Measurements from ENCODE around the gene VAV3.

The VAV3 gene

DNA sequence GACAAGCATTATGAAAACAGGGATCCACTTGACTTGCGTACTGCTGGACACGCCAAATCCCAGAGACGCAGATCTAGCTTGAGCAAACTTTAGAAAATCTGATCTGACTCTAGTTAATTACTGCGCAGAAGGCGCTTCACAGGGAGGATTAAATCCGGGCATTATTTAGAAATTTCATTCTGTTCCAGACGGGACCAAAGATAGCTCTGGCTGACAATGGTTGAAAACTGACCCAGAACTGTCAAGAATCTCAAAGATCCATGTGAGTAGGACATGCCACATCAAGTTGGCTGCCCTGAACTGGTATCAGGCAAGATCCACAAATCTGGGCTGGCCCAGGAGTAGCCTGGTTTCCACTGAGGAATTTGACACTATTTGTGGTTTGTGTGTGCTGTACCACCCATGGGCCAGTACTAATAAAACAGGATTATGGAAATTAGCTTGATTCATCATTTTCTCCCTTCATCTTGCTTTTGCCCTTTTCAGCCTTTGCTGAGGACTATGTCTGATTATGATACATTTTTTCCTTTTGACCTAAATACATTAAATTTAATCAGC lies 171.0 kb downstream of the VAV3 start:
- H3K27me3 ChIP-seq (ENCODE audit: insufficient read depth, poor library complexity, severe bottlenecking): no peaks in the 10 kb centered on the region
- H3K4me3 ChIP-seq (replicated peaks; ENCODE audit: insufficient read depth, low read length): no peak overlapping the region
- TF ChIP-seq, protein P1, sequence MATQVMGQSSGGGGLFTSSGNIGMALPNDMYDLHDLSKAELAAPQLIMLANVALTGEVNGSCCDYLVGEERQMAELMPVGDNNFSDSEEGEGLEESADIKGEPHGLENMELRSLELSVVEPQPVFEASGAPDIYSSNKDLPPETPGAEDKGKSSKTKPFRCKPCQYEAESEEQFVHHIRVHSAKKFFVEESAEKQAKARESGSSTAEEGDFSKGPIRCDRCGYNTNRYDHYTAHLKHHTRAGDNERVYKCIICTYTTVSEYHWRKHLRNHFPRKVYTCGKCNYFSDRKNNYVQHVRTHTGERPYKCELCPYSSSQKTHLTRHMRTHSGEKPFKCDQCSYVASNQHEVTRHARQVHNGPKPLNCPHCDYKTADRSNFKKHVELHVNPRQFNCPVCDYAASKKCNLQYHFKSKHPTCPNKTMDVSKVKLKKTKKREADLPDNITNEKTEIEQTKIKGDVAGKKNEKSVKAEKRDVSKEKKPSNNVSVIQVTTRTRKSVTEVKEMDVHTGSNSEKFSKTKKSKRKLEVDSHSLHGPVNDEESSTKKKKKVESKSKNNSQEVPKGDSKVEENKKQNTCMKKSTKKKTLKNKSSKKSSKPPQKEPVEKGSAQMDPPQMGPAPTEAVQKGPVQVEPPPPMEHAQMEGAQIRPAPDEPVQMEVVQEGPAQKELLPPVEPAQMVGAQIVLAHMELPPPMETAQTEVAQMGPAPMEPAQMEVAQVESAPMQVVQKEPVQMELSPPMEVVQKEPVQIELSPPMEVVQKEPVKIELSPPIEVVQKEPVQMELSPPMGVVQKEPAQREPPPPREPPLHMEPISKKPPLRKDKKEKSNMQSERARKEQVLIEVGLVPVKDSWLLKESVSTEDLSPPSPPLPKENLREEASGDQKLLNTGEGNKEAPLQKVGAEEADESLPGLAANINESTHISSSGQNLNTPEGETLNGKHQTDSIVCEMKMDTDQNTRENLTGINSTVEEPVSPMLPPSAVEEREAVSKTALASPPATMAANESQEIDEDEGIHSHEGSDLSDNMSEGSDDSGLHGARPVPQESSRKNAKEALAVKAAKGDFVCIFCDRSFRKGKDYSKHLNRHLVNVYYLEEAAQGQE (IDR thresholded peaks at IDR 0.05; ENCODE audit: insufficient replicate concordance, low read depth): no peak
- TF ChIP-seq SPI1 (IDR thresholded peaks at IDR 0.05; ENCODE audit: borderline replicate concordance, low read depth) (no peak), POLR2AphosphoS5 (IDR thresholded peaks at IDR 0.05; ENCODE audit: low read depth) (no peak), GABPA (IDR thresholded peaks at IDR 0.05; ENCODE audit: low read depth) (no peak)
- TF ChIP-seq, protein P2, sequence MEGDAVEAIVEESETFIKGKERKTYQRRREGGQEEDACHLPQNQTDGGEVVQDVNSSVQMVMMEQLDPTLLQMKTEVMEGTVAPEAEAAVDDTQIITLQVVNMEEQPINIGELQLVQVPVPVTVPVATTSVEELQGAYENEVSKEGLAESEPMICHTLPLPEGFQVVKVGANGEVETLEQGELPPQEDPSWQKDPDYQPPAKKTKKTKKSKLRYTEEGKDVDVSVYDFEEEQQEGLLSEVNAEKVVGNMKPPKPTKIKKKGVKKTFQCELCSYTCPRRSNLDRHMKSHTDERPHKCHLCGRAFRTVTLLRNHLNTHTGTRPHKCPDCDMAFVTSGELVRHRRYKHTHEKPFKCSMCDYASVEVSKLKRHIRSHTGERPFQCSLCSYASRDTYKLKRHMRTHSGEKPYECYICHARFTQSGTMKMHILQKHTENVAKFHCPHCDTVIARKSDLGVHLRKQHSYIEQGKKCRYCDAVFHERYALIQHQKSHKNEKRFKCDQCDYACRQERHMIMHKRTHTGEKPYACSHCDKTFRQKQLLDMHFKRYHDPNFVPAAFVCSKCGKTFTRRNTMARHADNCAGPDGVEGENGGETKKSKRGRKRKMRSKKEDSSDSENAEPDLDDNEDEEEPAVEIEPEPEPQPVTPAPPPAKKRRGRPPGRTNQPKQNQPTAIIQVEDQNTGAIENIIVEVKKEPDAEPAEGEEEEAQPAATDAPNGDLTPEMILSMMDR (IDR thresholded peaks at IDR 0.05; ENCODE audit: insufficient read depth, low read length): no peak
- no peak for DNase-seq (ENCODE audit: low read depth in 1 of 2, low spot score in 1 of 2)
- H3K27ac ChIP-seq (replicated peaks): no peak overlapping the region

DNA sequence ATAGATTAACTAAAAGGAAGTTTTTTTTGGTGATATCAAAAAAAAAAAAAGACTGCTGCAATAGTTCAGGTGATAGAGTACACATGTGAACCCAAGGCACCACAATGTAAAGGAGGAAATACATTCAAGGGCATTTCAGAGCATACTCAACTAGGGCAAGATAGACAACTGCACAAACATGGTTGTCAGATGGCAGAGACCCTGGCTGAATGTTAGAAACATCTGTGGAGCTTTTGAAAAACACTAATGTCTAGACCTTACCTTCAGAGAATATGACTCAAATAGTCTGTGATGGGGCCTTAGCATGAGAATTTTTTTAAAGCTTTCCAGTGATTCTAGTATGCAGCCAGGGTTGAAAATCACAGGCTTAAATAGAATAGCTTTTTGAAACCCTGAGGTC lies 173.6 kb downstream of the VAV3 start:
- DNase-seq (ENCODE audit: low read depth in 1 of 2, low spot score in 1 of 2): no peak
- TF ChIP-seq SPI1 (IDR thresholded peaks at IDR 0.05; ENCODE audit: borderline replicate concordance, low read depth): no peak
- no peak for TF ChIP-seq POLR2AphosphoS5 (IDR thresholded peaks at IDR 0.05; ENCODE audit: low read depth)
- TF ChIP-seq, protein P2 (IDR thresholded peaks at IDR 0.05; ENCODE audit: insufficient read depth, low read length): no peak
- TF ChIP-seq, protein P1 (IDR thresholded peaks at IDR 0.05; ENCODE audit: insufficient replicate concordance, low read depth): no peak
- no peak for TF ChIP-seq GABPA (IDR thresholded peaks at IDR 0.05; ENCODE audit: low read depth)
- Histone ChIP-seq H3K4me3 (replicated peaks; ENCODE audit: insufficient read depth, low read length) (no peak overlapping the region), H3K27me3 (ENCODE audit: insufficient read depth, poor library complexity, severe bottlenecking) (no peaks in the 10 kb centered on the region), H3K27ac (replicated peaks) (no peak overlapping the region)

DNA sequence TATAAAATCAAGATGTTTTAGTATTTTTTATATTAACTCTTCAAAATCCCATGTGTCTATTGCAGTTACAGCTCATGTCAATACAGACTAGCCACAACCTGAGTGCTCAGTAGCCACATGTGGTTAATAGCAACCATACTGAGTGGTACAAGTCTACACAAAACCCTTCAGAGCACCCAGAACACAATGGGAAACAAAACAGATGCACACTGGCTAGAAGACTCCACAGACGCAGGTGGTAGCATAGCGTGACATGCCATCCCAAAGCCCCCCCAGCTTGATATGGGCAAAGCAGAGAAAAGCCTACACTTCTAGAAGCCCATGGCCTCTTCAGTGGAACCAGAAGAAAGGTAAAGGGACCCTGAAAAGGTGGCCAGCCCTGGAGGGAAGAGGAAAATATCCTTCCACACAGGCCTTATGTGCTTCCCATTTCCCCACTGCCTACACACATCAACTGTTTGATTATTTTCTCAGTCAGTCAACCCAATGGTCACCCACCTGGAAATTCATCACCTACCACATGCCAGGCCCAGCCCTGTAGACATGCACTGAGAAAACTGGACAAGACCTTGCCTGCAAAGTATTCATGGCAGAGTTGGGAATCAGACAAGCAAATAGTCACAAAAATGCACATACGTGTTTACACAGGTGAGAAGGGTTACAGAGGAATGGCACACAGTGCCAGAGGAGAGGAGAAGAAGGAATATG lies 175.0 kb downstream of the VAV3 start:
- TF ChIP-seq, protein P1 (IDR thresholded peaks at IDR 0.05; ENCODE audit: insufficient replicate concordance, low read depth): no peak
- TF ChIP-seq SPI1 (IDR thresholded peaks at IDR 0.05; ENCODE audit: borderline replicate concordance, low read depth): no peak
- TF ChIP-seq POLR2AphosphoS5 (IDR thresholded peaks at IDR 0.05; ENCODE audit: low read depth): no peak
- no peak for TF ChIP-seq GABPA (IDR thresholded peaks at IDR 0.05; ENCODE audit: low read depth)
- TF ChIP-seq, protein P2 (IDR thresholded peaks at IDR 0.05; ENCODE audit: insufficient read depth, low read length): no peak
- no peaks in the 10 kb centered on the region for H3K27me3 ChIP-seq (ENCODE audit: insufficient read depth, poor library complexity, severe bottlenecking)

More for the DNA sequence above, 175.0 kb downstream of the VAV3 start:
- no peak for DNase-seq (ENCODE audit: low read depth in 1 of 2, low spot score in 1 of 2)
- no peak overlapping the region for H3K27ac ChIP-seq (replicated peaks)
- no peak overlapping the region for H3K4me3 ChIP-seq (replicated peaks; ENCODE audit: insufficient read depth, low read length)
